Fibroblast of mammary gland (primary cell): ENCODE results near the gene ANKRD40.

Experiments
- DNase-seq: peaks from one replicate; pipeline ENCODE4 v3.0.0-alpha.2; 2010; ENCODE audit warnings: low read depth
- H3K4me3 ChIP-seq: 2 replicates; pipeline ENCODE4 v1.5.1; 2011; ENCODE audit warnings: low read depth, mild to moderate bottlenecking, low read length, moderate library complexity; ENCODE audit not compliant: control insufficient read depth
- CTCF ChIP-seq: conservative IDR thresholded peaks from 2 replicates; pipeline ENCODE4 v1.5.1; 2011; ENCODE audit warnings: low read depth, low read length, inconsistent platforms; ENCODE audit not compliant: control insufficient read depth, insufficient read depth

ANKRD40 gene

GRCh38 chr17:50662632-50663225, 45.0 kb downstream of the ANKRD40 start:
- no peak for DNase-seq
- no peak overlapping the region for H3K4me3 ChIP-seq
- no peak for TF ChIP-seq CTCF

- DNase-seq = peak; percentile 92
- no peak for TF ChIP-seq CTCF
- H3K4me3 ChIP-seq = no peak overlapping the region
Observed at GRCh38 chr17:50661795-50662391, 45.8 kb downstream of the ANKRD40 start.

GRCh38 chr17:50661348-50661747, 46.4 kb downstream of the ANKRD40 start:
- TF ChIP-seq CTCF = no peak
- DNase-seq = no peak
- no peak overlapping the region for H3K4me3 ChIP-seq

- no peak overlapping the region for H3K4me3 ChIP-seq
- TF ChIP-seq CTCF = no peak
- no peak for DNase-seq
Observed at GRCh38 chr17:50660887-50661345, 46.8 kb downstream of the ANKRD40 start.

GRCh38 chr17:50660042-50660886, 47.5 kb downstream of the ANKRD40 start:
- TF ChIP-seq CTCF = no peak
- H3K4me3 ChIP-seq = no peak overlapping the region
- DNase-seq = peak; percentile 34

GRCh38 chr17:50659179-50659578, 48.5 kb downstream of the ANKRD40 start:
- no peak overlapping the region for H3K4me3 ChIP-seq
- TF ChIP-seq CTCF = no peak
- DNase-seq = no peak
